Epithelial cell of proximal tubule (primary cell): ENCODE results near the gene ADM5. TPM values are rescaled to one million over a fixed set of nuclear protein-coding genes. Genes with fewer than 3 reads are reported as not detected.

Source experiments
- DNase-seq: peaks from one replicate; pipeline ENCODE4 v3.0.0-alpha.2; 2011; ENCODE audit warnings: low read depth
- H3K4me3 ChIP-seq: 2 replicates; pipeline ENCODE4 v1.5.1; 2011; ENCODE audit warnings: low read depth, mild to moderate bottlenecking, low read length
- CTCF ChIP-seq: conservative IDR thresholded peaks from 2 replicates; pipeline ENCODE4 v1.5.1; 2012; ENCODE audit warnings: low read depth, mild to moderate bottlenecking, low read length
- total RNA-seq: library from RNA; depleted of rRNA; stranded (reverse); fragments of >200 nt; gene quantifications from 2 replicates; pipeline ENCODE4 v1.2.3, GENCODE V29; 2015

The ADM5 gene, protein sequence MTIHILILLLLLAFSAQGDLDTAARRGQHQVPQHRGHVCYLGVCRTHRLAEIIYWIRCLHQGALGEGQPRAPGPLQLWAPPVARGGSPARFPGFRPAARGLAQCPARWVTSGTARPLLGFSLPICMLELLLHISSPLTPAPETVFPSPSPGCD
- total RNA-seq = 1.9 and 2.8 TPM in 2 replicates

GRCh38 chr19:49689133-49690078 lies at the start of gene ADM5:
ADM5 (plus strand) TSS chr19:49689594; CDS start chr19:49689838, 244 bp downstream.
- peak within 1 kb of the TSS; percentile 62 for H3K4me3 ChIP-seq
- DNase-seq = no peak

GRCh38 chr19:49640113-49640898 lies 49.1 kb upstream of the ADM5 start, which contains the start of gene RRAS:
RRAS (minus strand) TSS chr19:49640143; CDS start chr19:49640098, 45 bp downstream.
- no peak for TF ChIP-seq CTCF
- DNase-seq = peak; percentile 98
- H3K4me3 ChIP-seq = peak within 1 kb of the TSS; percentile 86

More at GRCh38 chr19:49689133-49690078, at the start of gene ADM5:
- TF ChIP-seq CTCF = peak; percentile 67

GRCh38 chr19:49641688-49642491 lies 47.5 kb upstream of the ADM5 start, which contains the start of gene SCAF1:
SCAF1 (plus strand) TSS chr19:49642209; CDS start chr19:49645027, 2,818 bp downstream.
- H3K4me3 ChIP-seq = peak within 1 kb of the TSS; percentile 100
- peak; percentile 82 for DNase-seq
- no peak for TF ChIP-seq CTCF

DNA sequence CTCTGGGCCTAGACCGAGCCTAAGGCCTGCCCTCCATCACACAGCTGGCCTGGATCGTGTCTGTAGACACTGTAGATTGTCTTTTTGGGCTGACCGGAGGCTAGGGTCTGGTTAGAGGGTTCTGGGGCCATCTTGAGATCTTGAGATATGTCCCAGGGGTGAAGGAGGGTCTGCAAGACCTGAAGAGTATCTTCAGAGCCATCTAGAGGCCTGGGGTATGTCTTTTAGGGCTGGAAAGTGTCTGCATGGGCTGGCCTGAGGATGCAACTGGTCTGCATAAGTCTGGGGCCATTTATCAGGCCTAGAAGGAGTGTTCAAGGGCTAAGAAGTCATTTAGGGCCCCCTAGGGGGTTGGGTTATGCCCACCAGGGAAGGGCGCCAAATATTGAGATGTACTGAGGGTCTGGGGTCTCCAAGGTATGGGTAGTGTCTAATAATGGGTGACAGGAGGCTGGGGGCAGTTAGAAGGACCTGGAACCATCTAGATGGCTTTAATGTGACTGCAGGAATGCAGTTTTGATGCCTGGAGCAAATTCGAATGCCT lies 46.8 kb upstream of the ADM5 start:
- DNase-seq = no peak
- peak overlapping the region; percentile 100 for H3K4me3 ChIP-seq
- no peak for TF ChIP-seq CTCF

GRCh38 chr19:49643466-49643865 lies 45.9 kb upstream of the ADM5 start:
- no peak for TF ChIP-seq CTCF
- DNase-seq = no peak
- peak overlapping the region; percentile 100 for H3K4me3 ChIP-seq

DNA sequence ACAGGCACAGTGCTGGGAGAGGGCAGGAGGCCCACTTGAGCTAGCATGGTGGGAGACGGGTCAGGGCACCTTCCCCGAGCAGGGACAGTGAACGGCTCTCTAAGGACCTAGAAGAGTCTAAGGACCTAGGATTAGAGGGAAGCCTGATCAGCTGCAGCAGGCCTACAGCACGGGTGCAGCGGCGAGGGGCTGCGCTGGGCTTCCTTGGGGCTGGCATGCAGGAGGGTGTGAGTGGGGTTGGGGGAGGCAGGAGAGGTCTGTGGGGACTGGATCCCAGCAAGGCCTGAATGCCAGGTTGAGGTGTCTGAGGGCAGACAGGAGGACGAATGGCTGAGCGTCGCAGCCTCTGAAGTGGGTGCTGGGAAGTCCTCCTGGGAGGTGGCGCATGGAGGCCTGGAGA lies 43.8 kb upstream of the ADM5 start:
- no peak overlapping the region for H3K4me3 ChIP-seq
- no peak for TF ChIP-seq CTCF
- no peak for DNase-seq
